ENCODE data around the gene GPR85. TPM values are rescaled to one million over a fixed set of nuclear protein-coding genes. Genes with fewer than 3 reads are reported as not detected.

Gene GPR85, protein sequence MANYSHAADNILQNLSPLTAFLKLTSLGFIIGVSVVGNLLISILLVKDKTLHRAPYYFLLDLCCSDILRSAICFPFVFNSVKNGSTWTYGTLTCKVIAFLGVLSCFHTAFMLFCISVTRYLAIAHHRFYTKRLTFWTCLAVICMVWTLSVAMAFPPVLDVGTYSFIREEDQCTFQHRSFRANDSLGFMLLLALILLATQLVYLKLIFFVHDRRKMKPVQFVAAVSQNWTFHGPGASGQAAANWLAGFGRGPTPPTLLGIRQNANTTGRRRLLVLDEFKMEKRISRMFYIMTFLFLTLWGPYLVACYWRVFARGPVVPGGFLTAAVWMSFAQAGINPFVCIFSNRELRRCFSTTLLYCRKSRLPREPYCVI
- polyA plus RNA-seq (2011; rRNA removed) (2.6 and 4.8 TPM in 2 replicates), polyA minus RNA-seq (2011; rRNA and poly(A)+ RNA removed) (1.1 and 1.5 TPM in 2 replicates)

DNA sequence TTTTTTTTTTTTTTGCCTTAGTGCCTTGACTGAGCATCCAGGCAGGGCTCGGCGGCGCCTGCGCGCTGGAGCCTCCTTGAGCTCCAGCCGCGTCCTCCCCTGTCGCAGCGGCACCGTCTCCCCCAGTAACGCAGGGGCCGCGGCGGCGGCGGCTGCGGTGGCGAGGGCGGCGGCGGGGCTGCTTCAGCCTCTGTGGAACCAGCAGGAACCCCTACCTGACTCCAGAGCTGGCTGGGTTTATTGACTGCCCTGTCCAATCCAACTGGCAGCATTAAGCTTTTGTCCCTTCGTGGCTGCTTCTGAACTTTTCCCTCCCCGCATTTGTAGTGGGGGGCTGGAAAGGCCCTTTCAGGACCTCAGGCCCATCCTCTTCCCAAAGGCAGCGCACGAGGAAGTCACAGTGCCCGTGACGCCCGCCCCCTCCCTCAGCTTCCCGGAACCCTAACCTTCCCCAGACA, at the start of gene GPR85:
GPR85 (minus strand) TSS at position 397 of the 458 bp plus-strand sequence. CDS start 2,106 bp downstream, outside the sequence.
- DNase-seq (ENCODE audit: low read depth), result no peak
- Histone ChIP-seq H3K4me3 (ENCODE audit: low read depth, low read length) (peak within 1 kb of the TSS; percentile 55), H3K27me3 (ENCODE audit: control insufficient read depth, insufficient read depth, low read length) (no peaks in the 10 kb centered on the region), H3K36me3 (ENCODE audit: control insufficient read depth, insufficient read depth, low read length) (no peaks in the 10 kb centered on the region)
- TF ChIP-seq, protein P1, sequence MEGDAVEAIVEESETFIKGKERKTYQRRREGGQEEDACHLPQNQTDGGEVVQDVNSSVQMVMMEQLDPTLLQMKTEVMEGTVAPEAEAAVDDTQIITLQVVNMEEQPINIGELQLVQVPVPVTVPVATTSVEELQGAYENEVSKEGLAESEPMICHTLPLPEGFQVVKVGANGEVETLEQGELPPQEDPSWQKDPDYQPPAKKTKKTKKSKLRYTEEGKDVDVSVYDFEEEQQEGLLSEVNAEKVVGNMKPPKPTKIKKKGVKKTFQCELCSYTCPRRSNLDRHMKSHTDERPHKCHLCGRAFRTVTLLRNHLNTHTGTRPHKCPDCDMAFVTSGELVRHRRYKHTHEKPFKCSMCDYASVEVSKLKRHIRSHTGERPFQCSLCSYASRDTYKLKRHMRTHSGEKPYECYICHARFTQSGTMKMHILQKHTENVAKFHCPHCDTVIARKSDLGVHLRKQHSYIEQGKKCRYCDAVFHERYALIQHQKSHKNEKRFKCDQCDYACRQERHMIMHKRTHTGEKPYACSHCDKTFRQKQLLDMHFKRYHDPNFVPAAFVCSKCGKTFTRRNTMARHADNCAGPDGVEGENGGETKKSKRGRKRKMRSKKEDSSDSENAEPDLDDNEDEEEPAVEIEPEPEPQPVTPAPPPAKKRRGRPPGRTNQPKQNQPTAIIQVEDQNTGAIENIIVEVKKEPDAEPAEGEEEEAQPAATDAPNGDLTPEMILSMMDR (IDR thresholded peaks at IDR 0.05; ENCODE audit: insufficient read depth, low read depth, low read length), result no peak
- CTCF ChIA-PET, result interaction anchor here (0.6 to 1.3 kb wide), 4 partner anchors 10 to 208 kb away, joined by 3 to 4 read pairs (median 4); no protein-coding TSS in a partner anchor
- POLR2A ChIA-PET, result interaction anchor here (0.6 kb wide), 1 partner anchor 53 kb away, joined by 19 read pairs; no protein-coding TSS in a partner anchor

DNA sequence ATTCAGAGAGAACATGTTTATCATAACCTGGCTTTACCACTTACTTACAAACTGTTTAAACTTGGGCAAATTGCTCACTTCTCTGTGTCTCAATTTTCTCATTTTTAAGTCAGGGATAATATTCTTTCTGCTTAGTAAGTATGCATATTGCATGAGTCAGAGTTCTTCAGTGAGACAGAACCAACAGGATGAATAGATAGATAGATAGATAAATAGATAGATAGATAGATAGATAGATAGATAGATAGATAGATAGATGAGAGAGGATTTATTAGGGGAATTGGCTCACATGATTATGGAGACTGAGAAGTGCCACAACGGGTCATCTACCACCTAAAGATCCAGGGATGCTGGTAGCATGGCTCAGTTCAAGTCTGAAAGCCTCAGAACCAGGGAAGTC, 47.4 kb upstream of the GPR85 start:
- TF ChIP-seq, protein P1 (IDR thresholded peaks at IDR 0.05; ENCODE audit: insufficient read depth, low read depth, low read length), result no peak
- POLR2A ChIA-PET, result no interaction called here
- CTCF ChIA-PET, result no interaction called here
- Histone ChIP-seq H3K36me3 (ENCODE audit: control insufficient read depth, insufficient read depth, low read length) (no peaks in the 10 kb centered on the region), H3K27me3 (ENCODE audit: control insufficient read depth, insufficient read depth, low read length) (no peaks in the 10 kb centered on the region), H3K4me3 (ENCODE audit: low read depth, low read length) (no peak overlapping the region)
- DNase-seq (ENCODE audit: low read depth), result no peak

DNA sequence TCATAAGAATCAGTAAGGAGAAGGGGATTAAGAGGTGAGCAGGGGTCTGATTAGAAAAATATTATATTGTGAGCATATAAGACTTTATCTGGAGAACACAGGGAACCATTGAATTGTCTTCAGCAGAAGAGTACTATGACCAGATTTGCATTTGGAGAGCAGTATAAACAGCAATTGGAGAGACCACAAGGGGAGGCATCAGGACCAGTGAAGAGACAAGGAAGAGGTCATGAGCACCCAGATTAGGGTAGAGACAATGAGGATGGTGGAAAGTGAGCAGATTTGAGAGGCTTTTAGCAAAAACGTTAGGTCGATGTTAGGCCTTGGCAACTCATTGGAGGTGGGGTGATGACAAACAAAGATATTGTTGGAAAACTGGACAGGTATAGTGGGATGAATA, 44.7 kb upstream of the GPR85 start:
- TF ChIP-seq, protein P1 (IDR thresholded peaks at IDR 0.05; ENCODE audit: insufficient read depth, low read depth, low read length), result no peak
- DNase-seq (ENCODE audit: low read depth), result no peak
- Histone ChIP-seq H3K36me3 (ENCODE audit: control insufficient read depth, insufficient read depth, low read length) (no peaks in the 10 kb centered on the region), H3K27me3 (ENCODE audit: control insufficient read depth, insufficient read depth, low read length) (no peaks in the 10 kb centered on the region), H3K4me3 (ENCODE audit: low read depth, low read length) (no peak overlapping the region)
- CTCF ChIA-PET, result interaction anchor here (0.6 to 1.4 kb wide), 3 partner anchors 15 to 581 kb away, joined by 3 read pairs; no protein-coding TSS in a partner anchor
- POLR2A ChIA-PET, result no interaction called here

DNA sequence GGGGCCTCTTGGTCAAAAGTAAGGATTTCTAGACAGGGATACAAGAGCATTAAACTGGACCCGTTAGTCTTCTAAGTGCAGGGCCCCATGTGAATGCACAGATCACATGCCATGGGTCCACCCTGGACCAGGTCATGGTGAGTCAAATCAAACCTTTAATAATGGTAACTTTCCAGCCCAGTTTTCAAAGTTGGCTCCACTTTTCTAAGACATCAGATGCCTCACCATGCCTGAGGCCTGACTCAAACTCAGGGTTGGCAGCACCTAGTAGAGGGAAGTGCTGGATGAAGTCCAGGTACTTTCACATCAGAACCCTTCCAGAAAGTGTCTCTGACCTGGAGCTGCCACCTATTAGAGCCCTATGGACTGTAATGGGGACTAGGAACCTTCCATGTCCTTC, 41.4 kb upstream of the GPR85 start:
- ChIA-PET POLR2A (no interaction called here), CTCF (no interaction called here)
- DNase-seq (ENCODE audit: low read depth), result no peak
- Histone ChIP-seq H3K27me3 (ENCODE audit: control insufficient read depth, insufficient read depth, low read length) (no peaks in the 10 kb centered on the region), H3K4me3 (ENCODE audit: low read depth, low read length) (no peak overlapping the region), H3K36me3 (ENCODE audit: control insufficient read depth, insufficient read depth, low read length) (no peaks in the 10 kb centered on the region)
- TF ChIP-seq, protein P1 (IDR thresholded peaks at IDR 0.05; ENCODE audit: insufficient read depth, low read depth, low read length), result no peak

DNA sequence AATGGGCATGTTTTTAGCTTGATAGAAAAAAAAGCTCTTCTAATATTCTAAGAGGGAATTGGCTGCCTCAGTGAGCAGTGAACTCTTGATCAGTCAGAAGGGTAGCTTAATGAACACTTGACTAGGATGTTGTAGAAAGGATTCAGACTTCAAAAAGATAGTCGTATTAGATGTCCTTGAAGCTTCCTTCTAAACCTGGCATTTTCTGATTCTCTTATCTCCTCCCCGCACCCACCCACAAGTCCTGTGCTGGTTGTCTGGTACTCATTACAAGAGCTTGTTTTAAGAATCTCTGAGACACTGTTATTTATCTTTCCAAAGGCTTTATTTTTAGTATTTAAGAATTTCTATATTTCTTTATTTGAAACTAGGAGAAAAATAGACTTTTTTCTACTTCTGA, 39.1 kb upstream of the GPR85 start:
- Histone ChIP-seq H3K36me3 (ENCODE audit: control insufficient read depth, insufficient read depth, low read length) (no peaks in the 10 kb centered on the region), H3K27me3 (ENCODE audit: control insufficient read depth, insufficient read depth, low read length) (no peaks in the 10 kb centered on the region), H3K4me3 (ENCODE audit: low read depth, low read length) (no peak overlapping the region)
- ChIA-PET POLR2A (no interaction called here), CTCF (interaction anchor here (0.8 to 1.3 kb wide), 2 partner anchors 17 to 161 kb away, joined by 3 to 4 read pairs; no protein-coding TSS in a partner anchor)
- DNase-seq (ENCODE audit: low read depth), result no peak
- TF ChIP-seq, protein P1 (IDR thresholded peaks at IDR 0.05; ENCODE audit: insufficient read depth, low read depth, low read length), result no peak
